ENCODE data around the gene APBB1.

APBB1 gene

DNA sequence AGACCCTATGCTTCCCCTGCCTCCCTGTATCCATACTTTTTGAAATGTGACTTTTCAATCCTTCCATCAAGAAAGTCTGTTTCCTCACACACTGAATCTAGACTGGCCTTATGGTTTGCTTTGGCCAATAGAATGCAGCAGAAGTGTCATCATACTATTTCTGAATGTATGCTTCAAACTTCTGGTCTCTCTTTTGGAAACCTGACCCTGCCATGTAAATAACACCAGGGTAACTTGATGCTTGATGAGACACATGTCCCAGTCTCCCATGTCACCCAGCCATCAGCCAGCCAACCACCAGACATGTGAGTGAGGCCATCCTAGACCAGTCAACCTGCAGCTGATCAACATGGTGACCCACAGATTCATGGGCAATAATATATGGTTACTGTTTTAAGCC is 68.9 kb downstream of the APBB1 start:
- DNase-seq = no peak

GRCh38 chr11:6345366-6345765 is 73.5 kb downstream of the APBB1 start:
- DNase-seq = no peak
